HFF-Myc (cell line): Measurements from ENCODE around the gene SLC10A1.

Source experiments
- DNase-seq: peaks from one replicate; pipeline ENCODE4 v3.0.0-alpha.2; 2011; ENCODE audit warnings: low read depth; ENCODE audit errors: extremely low read depth
- H3K4me3 ChIP-seq: replicated peaks from 2 replicates; pipeline ENCODE4 v1.5.1; 2011; ENCODE audit warnings: low read depth, mild to moderate bottlenecking, control low read depth, low read length
- TF ChIP-seq, protein P1 (sequence below): IDR thresholded peaks from 2 replicates; pipeline ENCODE4 v1.5.1; 2012; ENCODE audit warnings: mild to moderate bottlenecking, low read depth, low read length, control low read depth; ENCODE audit errors: missing control alignments

The SLC10A1 gene

DNA sequence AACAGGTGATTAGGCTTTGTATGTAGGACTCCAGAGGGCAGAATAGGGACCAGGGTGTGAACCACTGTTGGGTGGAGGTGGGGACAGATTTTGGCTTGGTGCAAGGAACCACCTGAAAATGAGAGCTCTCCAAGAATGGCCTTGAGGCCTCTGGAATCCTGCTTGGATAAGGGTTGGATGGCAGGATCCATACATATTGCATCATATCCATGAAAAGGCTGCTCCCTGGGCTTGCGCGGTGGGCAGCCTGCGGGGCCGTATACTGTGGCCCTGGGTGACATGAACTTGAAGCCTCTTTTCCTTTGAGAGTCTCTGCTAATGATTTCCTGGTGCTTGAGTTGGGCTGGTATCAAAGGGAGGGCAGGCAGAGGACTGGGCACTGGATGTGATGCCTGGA lies 1.3 kb upstream of the SLC10A1 start:
- DNase-seq: no peak
- TF ChIP-seq, protein P1, sequence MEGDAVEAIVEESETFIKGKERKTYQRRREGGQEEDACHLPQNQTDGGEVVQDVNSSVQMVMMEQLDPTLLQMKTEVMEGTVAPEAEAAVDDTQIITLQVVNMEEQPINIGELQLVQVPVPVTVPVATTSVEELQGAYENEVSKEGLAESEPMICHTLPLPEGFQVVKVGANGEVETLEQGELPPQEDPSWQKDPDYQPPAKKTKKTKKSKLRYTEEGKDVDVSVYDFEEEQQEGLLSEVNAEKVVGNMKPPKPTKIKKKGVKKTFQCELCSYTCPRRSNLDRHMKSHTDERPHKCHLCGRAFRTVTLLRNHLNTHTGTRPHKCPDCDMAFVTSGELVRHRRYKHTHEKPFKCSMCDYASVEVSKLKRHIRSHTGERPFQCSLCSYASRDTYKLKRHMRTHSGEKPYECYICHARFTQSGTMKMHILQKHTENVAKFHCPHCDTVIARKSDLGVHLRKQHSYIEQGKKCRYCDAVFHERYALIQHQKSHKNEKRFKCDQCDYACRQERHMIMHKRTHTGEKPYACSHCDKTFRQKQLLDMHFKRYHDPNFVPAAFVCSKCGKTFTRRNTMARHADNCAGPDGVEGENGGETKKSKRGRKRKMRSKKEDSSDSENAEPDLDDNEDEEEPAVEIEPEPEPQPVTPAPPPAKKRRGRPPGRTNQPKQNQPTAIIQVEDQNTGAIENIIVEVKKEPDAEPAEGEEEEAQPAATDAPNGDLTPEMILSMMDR: no peak
- H3K4me3 ChIP-seq: no peak overlapping the region

DNA sequence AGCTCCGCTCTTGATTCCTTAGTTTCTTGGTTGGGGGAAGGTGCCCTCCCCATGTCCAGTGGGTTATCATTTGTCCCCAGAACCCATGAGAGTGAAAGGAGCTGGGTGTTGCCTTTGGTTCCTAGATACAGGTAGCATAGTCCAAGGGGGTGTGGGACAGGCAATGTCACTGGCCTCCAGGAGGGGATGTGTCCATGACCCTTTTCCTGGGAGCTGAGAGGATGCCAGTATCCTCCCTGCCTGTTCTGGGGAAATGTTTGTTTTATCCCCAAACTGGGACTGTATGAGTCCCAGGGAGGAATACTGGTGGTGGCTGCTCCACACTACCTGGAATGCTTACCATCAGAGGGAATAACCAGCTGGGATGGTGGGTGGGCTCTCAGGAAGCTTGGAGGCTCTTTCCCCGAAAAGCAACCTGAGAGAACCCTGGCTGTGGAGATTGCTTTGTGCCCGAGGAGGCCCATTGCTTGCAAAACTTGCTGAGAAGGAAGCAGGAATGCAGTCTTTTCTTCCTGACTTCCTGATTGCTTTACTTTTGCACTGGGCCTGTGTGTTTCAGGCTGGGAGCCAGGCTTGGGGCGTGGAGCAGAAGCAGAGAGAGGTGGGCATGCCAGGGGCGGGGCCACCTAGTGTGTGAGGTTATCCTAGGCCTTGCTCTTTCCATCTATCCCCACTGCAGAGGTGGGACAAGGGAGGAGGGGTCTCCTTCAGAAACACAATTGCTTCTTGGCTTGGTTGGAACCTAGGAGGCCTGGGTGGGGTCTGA lies 715 bp upstream of the SLC10A1 start:
- TF ChIP-seq, protein P1: no peak
- no peak for DNase-seq
- no peak overlapping the region for H3K4me3 ChIP-seq

DNA sequence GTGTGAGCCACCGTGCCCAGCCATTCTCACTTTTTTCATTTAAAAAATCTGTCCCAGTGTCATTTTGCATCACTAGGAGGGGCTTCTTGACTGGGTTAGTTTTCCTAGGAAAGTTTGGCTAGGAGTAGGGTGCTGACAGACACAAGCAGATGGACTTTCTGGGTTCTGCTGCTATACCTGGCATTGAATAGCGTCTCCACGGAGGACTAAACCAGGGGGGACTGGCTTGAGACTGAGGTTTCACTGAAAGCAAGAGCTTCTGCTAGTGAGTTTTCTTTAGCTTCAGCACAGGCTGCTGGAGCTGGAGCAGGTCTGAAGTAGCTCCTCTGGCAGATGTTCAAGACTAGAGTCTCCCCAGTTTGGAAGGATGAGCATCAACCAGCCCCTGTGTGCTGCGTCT lies 1.4 kb downstream of the SLC10A1 start:
- DNase-seq: no peak
- TF ChIP-seq, protein P1: no peak
- H3K4me3 ChIP-seq: no peak overlapping the region

DNA sequence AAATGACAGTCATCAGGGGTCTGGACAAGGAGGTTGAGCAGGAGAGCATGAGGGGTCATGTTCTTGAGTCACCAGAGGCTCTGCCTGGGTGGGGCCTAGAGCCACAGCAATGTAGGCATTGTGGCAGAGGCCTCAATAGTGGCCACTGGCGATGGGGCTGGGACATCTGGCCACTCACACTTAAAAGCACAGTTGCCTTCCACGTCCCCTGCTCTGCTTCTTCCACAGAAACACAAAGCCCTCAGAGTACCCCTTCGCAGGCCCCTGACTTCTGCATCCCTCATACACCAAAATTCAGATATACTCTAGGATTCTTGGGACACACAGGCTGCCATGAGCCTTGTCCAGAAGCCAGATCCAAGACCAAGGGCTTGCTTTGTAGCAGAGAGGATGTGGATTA lies 2.2 kb downstream of the SLC10A1 start:
- TF ChIP-seq, protein P1: no peak

DNA sequence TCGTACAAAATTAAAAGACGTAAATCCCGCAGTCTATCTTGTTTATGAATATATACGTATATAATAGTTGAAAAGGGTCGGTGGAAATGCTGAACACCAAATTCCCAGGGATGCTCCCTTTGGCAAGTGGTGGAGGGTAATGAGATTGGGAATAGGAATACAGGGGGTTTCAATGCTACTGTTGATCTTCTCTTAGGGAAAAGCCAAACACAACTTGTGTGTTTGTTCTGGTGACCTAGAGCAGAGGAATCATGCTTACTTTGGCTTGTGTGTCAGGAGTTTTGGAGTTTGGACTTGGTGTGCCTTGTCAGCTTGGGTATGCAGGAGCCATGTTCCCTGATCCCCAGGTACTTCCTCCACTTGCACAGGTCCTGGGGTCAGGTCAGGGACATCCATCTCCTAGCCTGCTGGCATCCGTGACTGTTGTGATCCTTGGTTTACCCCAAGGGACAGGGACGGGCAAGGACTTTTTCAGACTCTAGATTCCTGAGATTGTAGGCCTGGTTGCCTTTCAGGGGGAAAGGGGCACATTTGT lies 4.1 kb downstream of the SLC10A1 start:
- H3K4me3 ChIP-seq: no peak overlapping the region
- TF ChIP-seq, protein P1: no peak
- DNase-seq: no peak

More for the DNA sequence above, 2.2 kb downstream of the SLC10A1 start:
- DNase-seq: no peak
- no peak overlapping the region for H3K4me3 ChIP-seq

DNA sequence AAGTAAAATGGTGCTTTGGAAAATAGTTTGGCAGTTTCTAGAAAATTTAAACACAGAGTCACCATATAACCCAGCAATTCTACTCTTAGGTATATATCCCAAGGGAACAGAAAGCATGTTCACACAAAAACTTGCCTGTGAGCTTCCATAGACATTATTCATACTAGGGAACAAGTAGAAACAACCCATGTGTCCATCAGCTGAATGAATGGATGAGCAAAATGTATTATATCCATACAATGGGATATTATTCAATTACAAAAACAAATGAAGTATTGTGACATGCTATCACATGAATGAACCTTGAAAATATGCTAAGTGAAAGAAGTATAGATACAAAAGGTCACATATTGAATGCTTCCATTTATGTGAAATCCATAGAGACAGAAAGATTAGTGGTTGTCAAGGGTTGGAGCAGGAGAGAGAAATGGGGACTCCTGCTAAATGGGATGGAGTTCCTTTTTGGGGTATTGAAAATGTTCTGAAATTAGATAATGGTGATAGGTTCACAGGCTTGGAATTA lies 7.9 kb downstream of the SLC10A1 start:
- TF ChIP-seq, protein P1: no peak
- DNase-seq: no peak
- no peak overlapping the region for H3K4me3 ChIP-seq
